GM12801 (cell line): ENCODE data around the gene CREB1.

Experiments
- CTCF ChIP-seq: IDR thresholded peaks from one replicate; pipeline ENCODE4 v1.5.1; 2011; ENCODE audit warnings: control low read depth; ENCODE audit not compliant: insufficient read length; ENCODE audit errors: extremely low read depth

The CREB1 gene

DNA sequence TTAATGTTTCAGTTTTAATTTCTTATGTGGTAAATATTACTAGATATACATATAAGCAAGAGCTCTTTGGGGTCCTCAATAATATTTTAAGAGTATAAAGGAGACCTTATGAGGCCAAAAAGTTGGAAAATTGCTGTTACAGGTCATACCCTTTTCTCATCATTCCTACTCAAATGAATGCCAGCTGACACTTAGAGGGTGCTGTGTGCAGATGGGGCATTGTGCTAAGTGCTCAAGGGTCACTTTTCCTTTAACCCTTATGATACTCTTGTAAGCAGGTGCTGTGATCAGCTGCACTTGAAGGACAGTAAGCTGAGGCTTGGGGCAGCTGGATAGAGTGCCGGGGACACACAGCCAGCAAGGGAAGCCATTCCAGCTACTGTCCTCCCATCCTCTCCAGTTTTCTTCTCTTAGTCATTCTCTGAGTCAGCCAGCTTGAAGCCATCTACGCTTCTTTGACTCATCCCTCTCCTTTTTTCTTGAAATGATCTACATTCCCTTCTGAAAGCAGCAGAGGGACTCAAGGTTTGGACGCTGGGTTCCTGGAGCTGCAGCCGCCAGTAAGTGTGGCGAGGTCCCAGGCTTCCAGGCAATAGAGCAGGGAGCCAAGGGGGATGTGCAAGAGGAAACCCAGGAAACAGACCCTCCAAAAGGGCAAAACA, 42.0 kb upstream of the CREB1 start:
- TF ChIP-seq CTCF: no peak

DNA sequence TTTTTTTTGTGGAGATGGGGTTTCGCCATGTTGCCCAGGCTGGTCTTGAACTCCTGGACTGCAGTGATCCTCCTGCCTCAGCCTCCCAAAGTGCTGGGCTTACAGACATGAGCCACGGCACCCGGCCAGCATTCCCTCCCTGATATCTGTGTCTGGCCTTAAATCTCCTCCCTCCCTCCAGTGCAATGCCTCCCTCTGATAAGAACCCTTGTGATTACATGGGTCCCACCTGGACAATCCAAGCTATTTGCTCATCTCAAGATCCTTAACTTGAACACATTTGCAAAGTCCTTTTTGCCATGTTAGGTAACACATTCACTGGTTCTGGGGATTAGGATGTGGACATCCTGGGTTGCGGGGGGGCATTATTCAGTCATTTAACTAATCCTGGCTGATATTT, 40.5 kb upstream of the CREB1 start:
- TF ChIP-seq CTCF: no peak

GRCh38 chr2:207490441-207490840, 39.3 kb upstream of the CREB1 start:
- TF ChIP-seq CTCF: no peak

- no peak for TF ChIP-seq CTCF
Observed at GRCh38 chr2:207491086-207491485, 38.7 kb upstream of the CREB1 start.

DNA sequence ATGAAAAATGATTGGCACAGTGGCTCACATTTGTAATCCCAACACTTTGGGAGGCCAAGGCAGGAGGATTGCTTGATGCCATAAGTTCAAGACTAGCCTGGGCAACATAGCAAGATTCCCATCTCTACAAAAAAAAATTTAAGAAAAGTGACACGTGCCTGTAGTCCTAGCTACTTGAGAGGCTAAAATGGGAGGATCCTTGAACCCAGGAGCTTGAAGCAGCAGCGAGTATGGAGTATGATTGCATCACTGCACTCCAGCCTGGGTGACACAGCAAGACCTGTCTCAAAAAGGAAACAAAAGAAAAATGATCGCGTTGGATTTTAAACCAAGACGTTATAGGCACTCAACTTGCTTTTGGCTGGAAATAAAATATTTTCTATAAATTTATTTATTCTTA, 37.8 kb upstream of the CREB1 start:
- no peak for TF ChIP-seq CTCF

- no peak for TF ChIP-seq CTCF
Observed at GRCh38 chr2:207492461-207492860, 37.3 kb upstream of the CREB1 start.

DNA sequence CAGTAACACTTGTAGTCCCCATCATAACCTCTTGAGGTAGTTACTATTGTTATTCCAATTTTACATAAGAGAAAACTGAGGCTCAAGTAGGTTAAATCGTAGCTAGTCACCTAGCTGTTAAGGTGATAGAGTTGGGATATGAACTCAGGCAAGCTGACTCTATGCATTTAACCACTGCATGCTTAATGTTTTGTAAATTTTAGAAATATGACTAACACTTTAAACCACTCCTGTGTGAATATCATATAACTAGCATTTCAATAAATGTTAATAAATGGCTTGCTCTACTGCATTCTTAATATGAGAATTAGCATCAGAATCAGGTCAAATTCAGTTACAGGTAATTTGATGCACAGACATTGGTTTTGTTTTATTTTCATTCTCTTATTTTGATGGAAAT, 35.6 kb upstream of the CREB1 start:
- TF ChIP-seq CTCF: no peak
